Hematopoietic multipotent progenitor cell treated with erythropoietin and hydrocortisone succinate and interleukin-3 and kit ligand, for 4 days (in vitro differentiated cells): ENCODE data around the gene DEGS2.
"Not testable (repeated sequence)": the region's sequence is repeated elsewhere in the genome, so short reads cannot be mapped to it uniquely, and the experiment has no call there.

ENCODE experiments used
- DNase-seq: peaks from one replicate; pipeline ENCODE4 v3.0.0-alpha.2; 2015

The DEGS2 gene

GRCh38 chr14:100159094-100159864 lies at the start of gene DEGS2:
Gene DEGS2, minus strand, starts transcription at chr14:100159645. Its CDS starts 58 bp downstream, at chr14:100159587.
- DNase-seq = peak; percentile 50

GRCh38 chr14:100208136-100208535 lies 48.7 kb upstream of the DEGS2 start:
- not testable (repeated sequence) for DNase-seq

- DNase-seq = not testable (repeated sequence)
Measured at GRCh38 chr14:100207588-100207987, 48.1 kb upstream of the DEGS2 start.

- not testable (repeated sequence) for DNase-seq
Measured at GRCh38 chr14:100204835-100205167, 45.4 kb upstream of the DEGS2 start.

- DNase-seq = no peak
Measured at GRCh38 chr14:100203962-100204834, 44.8 kb upstream of the DEGS2 start.

- no peak for DNase-seq
Measured at GRCh38 chr14:100203146-100203545, 43.7 kb upstream of the DEGS2 start.

GRCh38 chr14:100202712-100203111 lies 43.3 kb upstream of the DEGS2 start:
- DNase-seq = no peak

- no peak for DNase-seq
Measured at GRCh38 chr14:100201701-100202100, 42.3 kb upstream of the DEGS2 start.

- DNase-seq = no peak
Measured at GRCh38 chr14:100200311-100200710, 40.9 kb upstream of the DEGS2 start.

GRCh38 chr14:100199240-100199860 lies 39.9 kb upstream of the DEGS2 start:
- no peak for DNase-seq

GRCh38 chr14:100193417-100194357 lies 34.2 kb upstream of the DEGS2 start:
- peak; percentile 56 for DNase-seq

- DNase-seq = peak; percentile 100
Measured at GRCh38 chr14:100192672-100193416, 33.4 kb upstream of the DEGS2 start.

- DNase-seq = no peak
Measured at GRCh38 chr14:100192250-100192671, 32.8 kb upstream of the DEGS2 start.

GRCh38 chr14:100191584-100192249 lies 32.3 kb upstream of the DEGS2 start:
- DNase-seq = peak; percentile 48

GRCh38 chr14:100190126-100190525 lies 30.7 kb upstream of the DEGS2 start:
- no peak for DNase-seq

- DNase-seq = no peak
Measured at GRCh38 chr14:100188392-100189030, 29.1 kb upstream of the DEGS2 start.

GRCh38 chr14:100187247-100187833 lies 27.9 kb upstream of the DEGS2 start:
- DNase-seq = no peak

- not testable (repeated sequence) for DNase-seq
Measured at GRCh38 chr14:100181876-100182551, 22.6 kb upstream of the DEGS2 start.

- DNase-seq = not testable (repeated sequence)
Measured at GRCh38 chr14:100180671-100181070, 21.2 kb upstream of the DEGS2 start.
